C4-2B (cell line): ENCODE results near the gene P4HA1.

Source experiments
- H3K27ac ChIP-seq: fragments of 450-650 bp; 2 replicates; pipeline ENCODE4 v1.5.1; 2017
- CTCF ChIP-seq: fragments of 450-650 bp; conservative IDR thresholded peaks from 2 replicates; pipeline ENCODE4 v1.5.1; 2017; ENCODE audit warnings: mild to moderate bottlenecking
- ZFX ChIP-seq: fragments of 450-650 bp; IDR thresholded peaks from 2 replicates; pipeline ENCODE4 v1.6.1; 2017

The P4HA1 gene

GRCh38 chr10:73093922-73094850 is 2.5 kb downstream of the P4HA1 start:
- TF ChIP-seq CTCF: no peak
- no peak for TF ChIP-seq ZFX
- no peak overlapping the region for H3K27ac ChIP-seq

- H3K27ac ChIP-seq: no peak overlapping the region
- TF ChIP-seq CTCF (no peak), ZFX (no peak)
Observed at GRCh38 chr10:73092830-73093229, 3.8 kb downstream of the P4HA1 start.

- TF ChIP-seq ZFX (no peak), CTCF (no peak)
- peak overlapping the region; percentile 84; the same call in 1 of the 2 replicates for H3K27ac ChIP-seq
Observed at GRCh38 chr10:73088304-73088703, 8.4 kb downstream of the P4HA1 start.

GRCh38 chr10:73086816-73087215 is 9.8 kb downstream of the P4HA1 start:
- TF ChIP-seq CTCF: no peak

GRCh38 chr10:73084209-73084608 is 12.5 kb downstream of the P4HA1 start:
- TF ChIP-seq CTCF (no peak), ZFX (no peak)
- no peak overlapping the region for H3K27ac ChIP-seq

More at GRCh38 chr10:73086816-73087215, 9.8 kb downstream of the P4HA1 start:
- H3K27ac ChIP-seq: peak overlapping the region; percentile 84

GRCh38 chr10:73083221-73083620 is 13.4 kb downstream of the P4HA1 start:
- no peak overlapping the region for H3K27ac ChIP-seq

More at GRCh38 chr10:73083221-73083620, 13.4 kb downstream of the P4HA1 start:
- no peak for TF ChIP-seq ZFX
- TF ChIP-seq CTCF: no peak
